Myocyte (in vitro differentiated cells): ENCODE measurements around the gene GPR39. TPM values are rescaled to one million over a fixed set of nuclear protein-coding genes. Genes with fewer than 3 reads are reported as not detected.
A peak's percentile ranks its signal among the peaks of the same experiment; 100 is the strongest.

ENCODE experiments used
- DNase-seq: peaks from one replicate; pipeline ENCODE4 v3.0.0-alpha.2; 2012; ENCODE audit warnings: low read depth
- total RNA-seq: library from RNA; depleted of rRNA; stranded (reverse); fragments of >200 nt; gene quantifications from 2 replicates; pipeline ENCODE4 v1.2.3, GENCODE V29; 2014

The GPR39 gene
- total RNA-seq, 1 donor from 2014 or later = 0.59 TPM

GRCh38 chr2:132412021-132412420, 4.6 kb upstream of the GPR39 start:
- no peak for DNase-seq

DNA sequence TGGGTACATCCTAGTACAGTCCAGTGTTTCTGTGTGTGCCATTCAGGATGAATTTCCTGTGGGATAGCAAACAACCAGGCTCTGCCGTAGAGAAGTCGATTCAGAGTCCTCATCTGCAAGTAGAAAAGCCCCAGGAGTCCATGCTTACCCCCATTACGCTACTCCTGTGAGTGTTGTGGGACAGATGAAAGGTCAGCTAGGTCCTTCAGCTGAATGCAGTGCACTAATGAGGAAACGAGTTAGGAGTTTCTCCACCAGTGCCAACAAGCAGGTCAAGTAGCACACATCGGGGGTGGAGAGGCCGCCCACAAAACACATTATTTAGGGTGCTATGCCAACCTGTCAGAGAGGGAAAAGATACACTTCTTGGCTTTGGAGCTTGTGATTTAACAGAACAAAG, 2.5 kb upstream of the GPR39 start:
- no peak for DNase-seq

- DNase-seq = no peak
Measured at GRCh38 chr2:132415256-132415914, 1.2 kb upstream of the GPR39 start.

GRCh38 chr2:132415915-132416722, 486 bp upstream of the GPR39 start:
- DNase-seq = peak; percentile 99

DNA sequence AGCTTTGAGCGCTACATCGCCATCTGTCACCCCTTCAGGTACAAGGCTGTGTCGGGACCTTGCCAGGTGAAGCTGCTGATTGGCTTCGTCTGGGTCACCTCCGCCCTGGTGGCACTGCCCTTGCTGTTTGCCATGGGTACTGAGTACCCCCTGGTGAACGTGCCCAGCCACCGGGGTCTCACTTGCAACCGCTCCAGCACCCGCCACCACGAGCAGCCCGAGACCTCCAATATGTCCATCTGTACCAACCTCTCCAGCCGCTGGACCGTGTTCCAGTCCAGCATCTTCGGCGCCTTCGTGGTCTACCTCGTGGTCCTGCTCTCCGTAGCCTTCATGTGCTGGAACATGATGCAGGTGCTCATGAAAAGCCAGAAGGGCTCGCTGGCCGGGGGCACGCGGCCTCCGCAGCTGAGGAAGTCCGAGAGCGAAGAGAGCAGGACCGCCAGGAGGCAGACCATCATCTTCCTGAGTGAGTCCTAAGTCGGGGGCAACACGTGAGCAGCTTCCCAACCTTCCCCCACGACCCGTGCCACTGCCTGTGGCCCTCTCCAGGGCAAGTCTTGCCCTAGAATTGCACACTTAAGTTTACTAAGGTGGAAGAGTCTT, 928 bp downstream of the GPR39 start:
- no peak for DNase-seq

DNA sequence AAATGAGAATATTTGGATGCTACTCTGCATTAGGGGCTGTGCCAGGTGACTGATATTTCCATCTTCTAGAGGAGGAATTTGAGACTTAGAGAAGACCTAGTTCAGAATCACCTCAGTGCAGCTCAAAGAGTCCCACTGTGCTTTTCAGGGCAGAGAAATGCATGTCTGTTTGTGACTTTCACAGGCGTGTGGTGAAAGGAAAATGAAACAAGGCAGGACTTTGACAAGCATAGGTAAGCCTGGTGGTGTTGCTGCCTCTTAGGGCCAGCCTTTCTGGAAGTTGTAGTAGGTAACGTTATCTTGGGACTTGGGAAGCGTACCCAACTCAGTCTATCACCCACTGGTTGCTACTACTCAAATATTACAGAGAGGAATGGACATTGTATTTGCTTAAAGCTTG, 2.6 kb downstream of the GPR39 start:
- DNase-seq = no peak

- no peak for DNase-seq
Measured at GRCh38 chr2:132419941-132420340, 3.3 kb downstream of the GPR39 start.

- no peak for DNase-seq
Measured at GRCh38 chr2:132420816-132421805, 4.5 kb downstream of the GPR39 start.

DNA sequence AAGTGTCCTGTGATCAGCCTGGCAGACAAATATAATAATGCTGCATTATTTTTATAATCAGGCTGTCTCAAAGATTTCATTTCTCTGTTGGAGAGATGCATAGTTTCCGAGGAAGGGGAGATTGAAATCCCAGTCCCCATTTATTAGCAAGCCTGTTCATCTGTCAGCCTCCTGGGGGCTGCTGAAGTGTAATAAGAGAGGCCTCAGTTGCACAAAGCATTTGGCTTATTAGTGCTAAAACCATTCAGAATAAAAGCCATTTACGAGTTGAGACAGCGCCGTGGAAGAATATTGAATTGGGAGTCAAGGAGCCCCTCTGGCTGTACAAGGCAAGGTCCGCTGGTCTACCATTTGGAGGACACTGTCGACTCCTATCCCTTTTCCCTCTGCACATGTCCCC, 6.1 kb downstream of the GPR39 start:
- DNase-seq = no peak

GRCh38 chr2:132424526-132425121, 8.0 kb downstream of the GPR39 start:
- peak; percentile 37 for DNase-seq

DNA sequence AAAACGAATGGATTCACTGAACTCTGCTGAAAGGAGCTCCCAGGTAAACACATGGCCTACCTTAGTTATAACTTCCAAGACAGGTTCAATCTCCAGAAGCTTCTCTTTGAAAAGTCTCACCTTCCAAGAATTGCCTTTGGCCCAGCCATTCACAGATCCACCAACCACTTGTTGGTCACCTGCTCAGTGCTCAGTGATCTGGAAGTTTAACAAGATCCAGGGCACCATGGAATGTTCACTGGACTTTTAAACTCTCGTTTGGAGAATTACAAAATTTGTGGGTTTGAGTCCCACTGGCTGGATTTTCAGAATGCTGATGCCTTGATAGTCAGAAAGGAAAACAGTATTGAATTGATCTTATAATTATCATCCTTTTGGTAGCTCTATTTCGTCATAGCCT, 9.4 kb downstream of the GPR39 start:
- no peak for DNase-seq

GRCh38 chr2:132426656-132427055, 10.1 kb downstream of the GPR39 start:
- no peak for DNase-seq

- no peak for DNase-seq
Measured at GRCh38 chr2:132429351-132429750, 12.7 kb downstream of the GPR39 start.

DNA sequence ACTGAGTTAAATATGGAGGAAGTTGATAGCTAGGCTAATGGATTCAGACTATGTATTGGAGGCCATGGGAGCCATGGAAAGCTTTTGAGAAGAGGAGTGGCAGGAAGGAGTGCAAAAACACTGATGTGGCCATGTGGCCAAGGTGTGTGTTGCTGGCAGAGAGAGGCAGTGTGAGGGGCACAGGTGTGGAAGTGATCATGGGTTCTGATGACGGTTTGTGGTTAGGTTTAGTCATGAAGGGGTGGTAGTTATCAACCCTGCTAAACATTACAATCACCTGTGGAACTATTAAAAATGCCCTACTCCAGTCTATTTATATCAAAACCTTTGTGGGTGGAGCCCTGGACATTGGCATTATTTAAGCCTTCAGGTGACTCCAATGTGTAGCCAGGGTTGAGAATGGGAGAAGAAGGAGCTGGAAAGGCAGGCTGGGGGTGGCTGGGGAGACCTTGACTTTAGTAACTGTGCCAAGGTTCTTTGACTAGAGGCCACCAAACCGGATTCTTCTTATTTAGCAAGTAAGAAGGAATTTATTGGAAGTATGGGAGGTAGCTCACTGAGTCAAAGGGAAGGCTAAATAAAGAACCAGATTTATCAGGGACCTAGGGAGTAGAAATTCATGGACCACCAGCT, 13.5 kb downstream of the GPR39 start:
- no peak for DNase-seq

DNA sequence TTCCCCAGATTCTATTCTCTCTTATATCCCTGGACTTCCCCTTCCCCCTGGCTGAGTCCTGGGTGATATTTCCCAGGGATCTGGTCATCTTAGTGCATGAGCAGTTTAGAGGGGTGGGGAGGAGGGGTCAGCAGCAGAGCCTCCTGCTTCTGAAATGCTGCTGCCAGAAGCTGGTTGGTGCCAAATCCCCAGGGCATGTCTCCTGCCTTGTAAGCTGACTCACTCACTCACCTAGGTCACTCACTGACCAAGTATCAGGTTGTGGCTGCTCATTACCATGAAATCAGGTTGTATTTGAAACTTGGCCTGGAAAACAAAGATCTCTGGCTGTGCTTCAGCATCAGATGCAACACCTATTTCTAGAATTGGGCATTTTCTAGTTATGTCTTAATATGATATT, 14.3 kb downstream of the GPR39 start:
- no peak for DNase-seq

DNA sequence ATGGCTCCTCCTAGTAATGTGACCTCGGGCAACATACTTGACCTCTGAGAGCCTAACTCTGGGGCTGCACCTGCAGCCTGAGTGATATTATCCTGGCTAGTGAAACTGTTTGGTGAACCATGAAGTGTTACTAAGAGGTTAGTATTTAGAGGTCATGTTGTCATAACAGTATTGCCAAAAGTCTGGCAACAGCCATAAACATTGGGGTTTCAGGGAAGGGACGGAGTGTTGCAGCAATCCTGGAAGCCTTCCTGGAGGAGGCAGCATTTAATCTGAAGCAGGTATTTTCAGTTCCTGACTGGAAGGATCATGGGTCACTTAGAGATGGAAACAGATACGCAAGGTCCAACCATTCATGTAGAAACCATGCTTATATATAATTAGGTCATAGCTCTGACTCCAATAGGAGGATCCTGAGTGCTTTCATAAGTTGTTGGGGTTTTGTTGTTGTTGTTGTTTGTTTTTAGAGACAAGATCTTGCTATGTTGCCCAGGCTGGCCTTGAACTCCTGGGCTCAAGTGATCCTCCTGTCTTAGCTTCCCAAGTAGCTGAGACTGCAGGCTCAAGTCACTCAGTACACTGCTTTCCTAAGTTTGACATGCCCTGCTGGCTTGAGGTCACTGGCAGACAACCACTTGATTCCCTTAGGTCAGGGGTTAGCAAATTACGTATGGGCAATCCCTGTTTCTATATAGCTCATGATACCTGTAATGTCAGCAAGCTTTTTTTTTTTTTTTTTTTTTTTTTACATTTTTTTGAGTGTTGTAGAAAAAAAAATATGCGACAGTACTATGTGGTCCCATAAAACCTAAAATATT, 21.5 kb downstream of the GPR39 start:
- no peak for DNase-seq

DNA sequence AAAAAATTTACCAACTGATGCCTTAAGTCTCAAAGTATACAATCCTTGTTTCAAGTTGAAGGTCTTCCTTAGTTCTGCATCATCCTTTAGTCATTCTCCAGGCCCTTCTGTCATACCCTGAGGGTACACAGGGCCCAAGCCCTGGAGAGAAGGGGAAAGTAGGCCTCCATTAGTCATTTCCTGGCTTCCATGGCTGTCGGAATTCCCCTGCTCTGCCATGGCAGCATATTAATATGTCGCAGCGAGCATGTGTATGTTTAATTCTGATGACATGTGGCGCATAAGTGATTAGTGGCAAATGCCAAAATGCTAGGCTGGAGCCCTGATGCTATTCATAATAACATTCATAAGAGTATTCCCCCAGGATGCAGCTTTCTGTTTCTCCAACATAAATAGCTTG, 22.1 kb downstream of the GPR39 start:
- peak; percentile 41 for DNase-seq

GRCh38 chr2:132439703-132440398, 23.2 kb downstream of the GPR39 start:
- peak; percentile 73 for DNase-seq

DNA sequence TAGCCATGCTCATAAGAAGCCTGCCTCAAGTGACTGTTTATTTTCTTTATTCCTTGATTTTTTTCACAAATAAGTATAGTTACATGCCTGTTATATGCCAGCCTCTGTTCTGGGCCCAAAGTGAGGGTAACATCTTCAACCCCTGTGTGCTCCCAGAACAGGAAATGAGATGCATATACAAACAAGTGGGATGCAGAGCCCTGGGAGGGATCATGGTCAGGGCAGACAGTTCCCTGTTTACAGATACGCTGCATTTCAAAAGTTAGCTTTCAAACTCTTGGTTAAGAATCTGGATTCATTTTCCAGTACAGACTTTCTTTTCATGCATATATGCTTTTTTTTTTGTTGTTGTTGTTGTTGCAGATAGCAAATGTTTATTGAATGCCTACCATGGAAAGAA, 24.4 kb downstream of the GPR39 start:
- no peak for DNase-seq
